Activated CD4-positive, alpha-beta T cell treated with anti-CD3 and anti-CD28 coated beads, Interleukin-2, amount 10 ng/mL, durations not matched to agents 7 days and 5 days (primary cell): ENCODE results near the gene DEFB125. TPM values are rescaled to one million over a fixed set of nuclear protein-coding genes. Genes with fewer than 3 reads are reported as not detected.

Experiments used
- CTCF ChIA-PET: fragments of 350-600 bp; sonication (Branson Sonifier 250); formaldehyde crosslinking; loops from one replicate; lab custom pipeline; 2021; ENCODE audit warnings: antibody characterized with exemption; lab: Charles Lee
- POLR2A ChIA-PET: fragments of 350-600 bp; sonication (Branson Sonifier 250); formaldehyde crosslinking; loops from one replicate; lab custom pipeline; 2021; ENCODE audit warnings: antibody characterized with exemption; lab: Charles Lee
- DNase-seq: peaks from one replicate; pipeline ENCODE4 v3.0.0-alpha.2; 2020
- H3K27ac Mint-ChIP-seq: one replicate; pipeline ENCODE4 v1.8.0; 2021; ENCODE audit warnings: mild to moderate bottlenecking, moderate library complexity, mixed read lengths
- H3K27me3 Mint-ChIP-seq: one replicate; pipeline ENCODE4 v1.8.0; 2021; ENCODE audit warnings: mixed read lengths
- H3K36me3 Mint-ChIP-seq: one replicate; pipeline ENCODE4 v1.8.0; 2021; ENCODE audit warnings: low read depth, mixed read lengths
- H3K4me1 Mint-ChIP-seq: one replicate; pipeline ENCODE4 v1.8.0; 2021; ENCODE audit warnings: mixed read lengths
- H3K4me3 Mint-ChIP-seq: one replicate; pipeline ENCODE4 v1.8.0; 2021; ENCODE audit warnings: mild to moderate bottlenecking, moderate library complexity, mixed read lengths
- H3K9me3 Mint-ChIP-seq: one replicate; pipeline ENCODE4 v1.8.0; 2021; ENCODE audit warnings: mixed read lengths
- total RNA-seq, 2 experiments: library from RNA; stranded (reverse); gene quantifications; one replicate each; pipeline ENCODE4 v1.2.3, GENCODE V29; 2021

Gene DEFB125, protein sequence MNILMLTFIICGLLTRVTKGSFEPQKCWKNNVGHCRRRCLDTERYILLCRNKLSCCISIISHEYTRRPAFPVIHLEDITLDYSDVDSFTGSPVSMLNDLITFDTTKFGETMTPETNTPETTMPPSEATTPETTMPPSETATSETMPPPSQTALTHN
- not detected for total RNA-seq

DNA sequence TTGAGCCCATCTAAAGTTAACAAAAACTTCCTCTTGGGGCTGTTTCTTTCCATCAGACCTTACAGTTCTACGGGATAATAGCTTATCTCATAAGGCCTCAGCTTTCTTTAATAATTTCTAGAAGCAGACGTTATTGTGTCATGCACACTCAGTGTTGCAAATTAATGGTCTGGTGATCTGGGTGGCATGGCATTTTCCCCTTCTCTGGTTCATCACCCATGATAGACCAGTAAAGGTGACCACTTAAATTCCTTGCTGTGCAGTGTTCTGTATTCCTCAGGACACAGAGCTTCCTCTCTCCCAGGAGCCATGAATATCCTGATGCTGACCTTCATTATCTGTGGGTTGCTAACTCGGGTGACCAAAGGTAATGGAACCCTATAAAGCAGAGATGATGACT is at the start of gene DEFB125:
TSS of gene DEFB125 (plus strand) at position 272 of the 400 bp plus-strand sequence. CDS start at position 310, 38 bp downstream.
- ChIA-PET POLR2A (no interaction called here), CTCF (no interaction called here)
- H3K36me3 Mint-ChIP-seq: no peaks in the 10 kb centered on the region
- H3K27me3 Mint-ChIP-seq: peaks cover 52% of the 10 kb centered on the region
- no peak for DNase-seq
- no peak within 1 kb of the TSS for H3K4me3 Mint-ChIP-seq
- no peak within 1 kb of the TSS for H3K27ac Mint-ChIP-seq
- no peaks in the 10 kb centered on the region for H3K4me1 Mint-ChIP-seq
- no peaks in the 10 kb centered on the region for H3K9me3 Mint-ChIP-seq

- ChIA-PET POLR2A (no interaction called here), CTCF (no interaction called here)
- H3K27me3 Mint-ChIP-seq: no peaks in the 10 kb centered on the region
- no peak for DNase-seq
- no peaks in the 10 kb centered on the region for H3K9me3 Mint-ChIP-seq
- no peaks in the 10 kb centered on the region for H3K4me1 Mint-ChIP-seq
- no peak overlapping the region for H3K4me3 Mint-ChIP-seq
- no peaks in the 10 kb centered on the region for H3K36me3 Mint-ChIP-seq
- H3K27ac Mint-ChIP-seq: no peak overlapping the region
These were observed 27.2 kb upstream of the DEFB125 start for GRCh38 chr20:60035-60918.

- H3K4me3 Mint-ChIP-seq: no peak overlapping the region
- POLR2A ChIA-PET: no interaction called here
These were observed 26.2 kb upstream of the DEFB125 start for GRCh38 chr20:61230-61629.

GRCh38 chr20:61757-62156 is 25.7 kb upstream of the DEFB125 start:
- Mint-ChIP-seq H3K36me3 (no peaks in the 10 kb centered on the region), H3K4me1 (no peaks in the 10 kb centered on the region), H3K9me3 (no peaks in the 10 kb centered on the region), H3K27ac (no peak overlapping the region), H3K27me3 (no peaks in the 10 kb centered on the region), H3K4me3 (no peak overlapping the region)
- ChIA-PET POLR2A (no interaction called here), CTCF (no interaction called here)
- DNase-seq: no peak

More at GRCh38 chr20:61230-61629, 26.2 kb upstream of the DEFB125 start:
- Mint-ChIP-seq H3K27ac (no peak overlapping the region), H3K27me3 (no peaks in the 10 kb centered on the region), H3K9me3 (no peaks in the 10 kb centered on the region), H3K36me3 (no peaks in the 10 kb centered on the region), H3K4me1 (no peaks in the 10 kb centered on the region)
- DNase-seq: no peak
- CTCF ChIA-PET: no interaction called here

- Mint-ChIP-seq H3K27me3 (no peaks in the 10 kb centered on the region), H3K4me1 (no peaks in the 10 kb centered on the region), H3K9me3 (no peaks in the 10 kb centered on the region), H3K36me3 (no peaks in the 10 kb centered on the region), H3K27ac (no peak overlapping the region), H3K4me3 (no peak overlapping the region)
- POLR2A ChIA-PET: no interaction called here
- CTCF ChIA-PET: no interaction called here
- no peak for DNase-seq
These were observed 25.0 kb upstream of the DEFB125 start for GRCh38 chr20:62487-62886.

- ChIA-PET CTCF (no interaction called here), POLR2A (no interaction called here)
- peaks cover 3% of the 10 kb centered on the region for H3K27me3 Mint-ChIP-seq
- H3K4me1 Mint-ChIP-seq: no peaks in the 10 kb centered on the region
- no peak for DNase-seq
- H3K9me3 Mint-ChIP-seq: no peaks in the 10 kb centered on the region
- H3K36me3 Mint-ChIP-seq: no peaks in the 10 kb centered on the region
- H3K4me3 Mint-ChIP-seq: no peak overlapping the region
- H3K27ac Mint-ChIP-seq: no peak overlapping the region
These were observed 23.4 kb upstream of the DEFB125 start for GRCh38 chr20:64026-64603.

GRCh38 chr20:64766-65322 is 22.6 kb upstream of the DEFB125 start:
- H3K36me3 Mint-ChIP-seq: no peaks in the 10 kb centered on the region
- no peak overlapping the region for H3K4me3 Mint-ChIP-seq
- CTCF ChIA-PET: no interaction called here
- peaks cover 8% of the 10 kb centered on the region for H3K27me3 Mint-ChIP-seq
- no peaks in the 10 kb centered on the region for H3K9me3 Mint-ChIP-seq
- no peak overlapping the region for H3K27ac Mint-ChIP-seq
- H3K4me1 Mint-ChIP-seq: no peaks in the 10 kb centered on the region
- POLR2A ChIA-PET: no interaction called here
- DNase-seq: no peak

DNA sequence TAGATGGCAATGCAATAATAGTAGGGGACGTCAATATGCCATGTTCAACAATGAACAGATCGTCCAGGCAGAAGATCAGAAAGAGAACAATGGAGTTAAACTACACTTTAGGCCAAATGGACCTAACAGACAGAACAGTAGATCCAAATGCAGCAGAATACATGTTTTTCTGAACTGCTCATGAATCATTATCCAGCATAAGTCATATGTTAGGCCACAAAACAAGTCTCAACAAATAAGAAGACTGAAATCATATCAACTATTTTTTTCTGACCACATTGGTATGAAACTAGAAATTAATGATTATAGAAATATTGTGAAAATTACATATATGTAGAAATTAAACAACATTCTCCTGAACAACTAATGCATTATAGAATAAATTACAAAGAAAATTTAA is 10.2 kb upstream of the DEFB125 start:
- Mint-ChIP-seq H3K4me3 (no peak overlapping the region), H3K9me3 (peaks cover 2% of the 10 kb centered on the region), H3K36me3 (no peaks in the 10 kb centered on the region), H3K27me3 (peaks cover 47% of the 10 kb centered on the region), H3K27ac (no peak overlapping the region), H3K4me1 (no peaks in the 10 kb centered on the region)
- no peak for DNase-seq
- CTCF ChIA-PET: no interaction called here
- POLR2A ChIA-PET: no interaction called here

- DNase-seq: no peak
- ChIA-PET POLR2A (no interaction called here), CTCF (no interaction called here)
- Mint-ChIP-seq H3K27me3 (peaks cover 49% of the 10 kb centered on the region), H3K27ac (no peak overlapping the region), H3K36me3 (no peaks in the 10 kb centered on the region), H3K4me1 (no peaks in the 10 kb centered on the region), H3K4me3 (no peak overlapping the region), H3K9me3 (peaks cover 2% of the 10 kb centered on the region)
These were observed 9.1 kb upstream of the DEFB125 start for GRCh38 chr20:78338-78737.

DNA sequence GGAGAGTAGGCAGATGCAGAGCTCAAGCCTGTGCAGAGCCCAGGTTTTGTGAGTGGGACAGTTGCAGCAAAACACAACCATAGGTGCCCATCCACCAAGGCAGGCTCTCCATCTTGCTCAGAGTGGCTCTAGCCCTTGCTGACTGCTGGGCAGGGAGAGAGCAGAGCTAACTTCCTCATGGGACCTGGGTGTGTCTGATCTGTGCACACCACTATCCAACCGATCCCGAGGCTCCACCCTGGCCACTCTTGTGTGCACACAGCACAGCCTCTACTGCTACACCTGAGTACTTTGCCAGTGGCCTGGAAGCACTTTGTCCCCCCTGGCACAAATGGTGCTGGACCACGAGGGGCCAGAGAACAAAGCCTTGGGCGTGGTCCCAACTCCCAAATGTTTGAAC is 7.9 kb upstream of the DEFB125 start:
- no peak for DNase-seq
- Mint-ChIP-seq H3K4me3 (no peak overlapping the region), H3K27me3 (peaks cover 47% of the 10 kb centered on the region), H3K4me1 (no peaks in the 10 kb centered on the region), H3K36me3 (no peaks in the 10 kb centered on the region), H3K9me3 (peaks cover under 1% of the 10 kb centered on the region), H3K27ac (no peak overlapping the region)
- ChIA-PET POLR2A (no interaction called here), CTCF (no interaction called here)

DNA sequence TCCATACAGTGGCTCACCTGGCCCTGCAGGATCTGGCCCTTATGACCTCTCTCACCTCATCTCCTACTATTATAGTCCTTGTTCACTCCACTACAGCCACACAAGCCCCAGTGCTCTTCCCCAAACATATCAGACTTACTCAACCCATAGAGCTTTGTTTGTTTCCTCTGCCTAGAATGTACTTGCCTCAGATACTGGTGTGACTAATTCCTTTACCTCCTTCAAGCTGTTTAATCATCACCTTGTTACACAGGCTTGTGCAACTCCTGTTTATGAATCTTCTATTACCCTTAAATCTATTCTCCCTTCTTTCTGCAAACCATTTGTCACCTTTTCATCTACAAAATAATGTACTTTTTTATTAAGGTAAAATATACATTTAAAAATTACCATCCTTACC is 3.2 kb downstream of the DEFB125 start:
- Mint-ChIP-seq H3K9me3 (peaks cover 8% of the 10 kb centered on the region), H3K27ac (no peak overlapping the region), H3K36me3 (no peaks in the 10 kb centered on the region), H3K4me1 (no peaks in the 10 kb centered on the region), H3K27me3 (peaks cover 48% of the 10 kb centered on the region), H3K4me3 (no peak overlapping the region)
- POLR2A ChIA-PET: no interaction called here
- CTCF ChIA-PET: no interaction called here
- no peak for DNase-seq

DNA sequence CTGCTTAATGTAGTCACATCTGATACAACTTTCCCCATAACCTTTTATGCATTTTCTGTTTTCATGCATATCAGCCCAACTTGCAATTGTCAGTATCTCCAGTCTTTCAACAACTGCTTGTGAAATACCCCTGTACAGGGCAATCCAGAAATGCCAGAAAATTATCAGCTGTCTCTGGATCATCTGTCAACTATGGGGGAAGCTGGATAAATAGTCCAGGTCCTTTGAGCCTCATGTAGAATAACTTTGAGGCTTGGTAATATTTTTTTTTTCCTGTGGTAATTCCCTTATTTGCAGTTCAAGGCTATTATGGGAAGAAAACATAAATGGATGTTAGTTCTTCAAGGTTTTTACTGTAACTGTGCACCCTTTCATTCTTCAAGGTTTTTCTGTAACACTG is 6.2 kb downstream of the DEFB125 start:
- no peaks in the 10 kb centered on the region for H3K36me3 Mint-ChIP-seq
- no peak overlapping the region for H3K27ac Mint-ChIP-seq
- H3K4me1 Mint-ChIP-seq: no peaks in the 10 kb centered on the region
- peaks cover 34% of the 10 kb centered on the region for H3K27me3 Mint-ChIP-seq
- ChIA-PET POLR2A (no interaction called here), CTCF (no interaction called here)
- H3K4me3 Mint-ChIP-seq: no peak overlapping the region
- DNase-seq: no peak
- H3K9me3 Mint-ChIP-seq: peaks cover 21% of the 10 kb centered on the region

GRCh38 chr20:95215-95614 is 7.7 kb downstream of the DEFB125 start:
- Mint-ChIP-seq H3K4me3 (no peak overlapping the region), H3K36me3 (no peaks in the 10 kb centered on the region)
- POLR2A ChIA-PET: no interaction called here

More at GRCh38 chr20:95215-95614, 7.7 kb downstream of the DEFB125 start:
- no peaks in the 10 kb centered on the region for H3K4me1 Mint-ChIP-seq
- peaks cover 35% of the 10 kb centered on the region for H3K27me3 Mint-ChIP-seq
- CTCF ChIA-PET: no interaction called here
- DNase-seq: no peak
- no peak overlapping the region for H3K27ac Mint-ChIP-seq
- H3K9me3 Mint-ChIP-seq: peaks cover 21% of the 10 kb centered on the region
